CD4-positive, alpha-beta memory T cell (primary cell): ENCODE measurements around the gene ITCH. TPM values are rescaled to one million over a fixed set of nuclear protein-coding genes. Genes with fewer than 3 reads are reported as not detected.
"Not testable (repeated sequence)": the region's sequence is repeated elsewhere in the genome, so short reads cannot be mapped to it uniquely, and the experiment has no call there.

Experiments
- CTCF ChIA-PET: fragments of 350-600 bp; sonication (Branson Sonifier 250); formaldehyde crosslinking; loops from one replicate; lab custom pipeline; 2021; ENCODE audit warnings: inconsistent platforms; ENCODE audit not compliant: partially characterized antibody; lab: Charles Lee
- POLR2A ChIA-PET: fragments of 350-600 bp; sonication (Branson Sonifier 250); formaldehyde crosslinking; loops from one replicate; lab custom pipeline; 2021; ENCODE audit not compliant: partially characterized antibody; lab: Charles Lee
- DNase-seq, 5 donors: peaks; one replicate each; pipeline versions ENCODE4 v3.0.0 to v3.0.0-alpha.2; 2020 to 2022; ENCODE audit warnings: mixed read lengths in 1 of 5
- H3K27ac ChIP-seq: one replicate; pipeline ENCODE4 v1.7.0; 2013; ENCODE audit warnings: low read depth, low read length
- H3K27me3 ChIP-seq: 2 replicates; pipeline ENCODE4 v1.7.0; 2013; ENCODE audit warnings: mild to moderate bottlenecking, low read length, moderate library complexity; ENCODE audit not compliant: insufficient read depth
- H3K36me3 ChIP-seq: 2 replicates; pipeline ENCODE4 v1.7.0; 2013; ENCODE audit warnings: mild to moderate bottlenecking, low read length, moderate library complexity; ENCODE audit not compliant: insufficient read depth
- H3K4me1 ChIP-seq: 2 replicates; pipeline ENCODE4 v1.7.0; 2013; ENCODE audit warnings: mild to moderate bottlenecking, low read length, moderate library complexity; ENCODE audit not compliant: insufficient read depth
- H3K4me3 ChIP-seq, 2 donors: one replicate each; pipeline ENCODE4 v1.7.0; 2013; ENCODE audit warnings: low read length in 2 of 2, mild to moderate bottlenecking in 1 of 2
- H3K9me3 ChIP-seq, 2 donors: one replicate each; pipeline ENCODE4 v1.7.0; 2013; ENCODE audit warnings: low read length in 2 of 2, control low read depth in 1 of 2; ENCODE audit not compliant: control insufficient read depth in 1 of 2
- H3K27ac Mint-ChIP-seq, 7 donors: one replicate each; pipeline ENCODE4 v1.8.0; 2020 to 2021; ENCODE audit warnings: mixed read lengths in 7 of 7, mild to moderate bottlenecking in 6 of 7, inconsistent platforms in 3 of 7, moderate library complexity in 3 of 7
- H3K27me3 Mint-ChIP-seq, 2 donors: one replicate each; pipeline ENCODE4 v1.8.0; 2020 to 2021; ENCODE audit warnings: mixed read lengths in 2 of 2
- H3K36me3 Mint-ChIP-seq, 2 donors: one replicate each; pipeline ENCODE4 v1.8.0; 2020 to 2021; ENCODE audit warnings: mixed read lengths in 2 of 2, inconsistent platforms in 1 of 2, mild to moderate bottlenecking in 1 of 2
- H3K4me1 Mint-ChIP-seq, 4 donors: one replicate each; pipeline ENCODE4 v1.8.0; 2020 to 2021; ENCODE audit warnings: mixed read lengths in 4 of 4, mild to moderate bottlenecking in 1 of 4
- H3K4me3 Mint-ChIP-seq, 8 donors: one replicate each; pipeline ENCODE4 v1.8.0; 2020 to 2021; ENCODE audit warnings: mixed read lengths in 8 of 8, mild to moderate bottlenecking in 7 of 8, moderate library complexity in 6 of 8, inconsistent platforms in 3 of 8
- H3K9me3 Mint-ChIP-seq, 8 donors: one replicate each; pipeline ENCODE4 v1.8.0; 2020 to 2021; ENCODE audit warnings: mixed read lengths in 8 of 8, mild to moderate bottlenecking in 5 of 8, inconsistent platforms in 3 of 8, moderate library complexity in 1 of 8
- intact Hi-C: fragments of 100-400 bp; cut with micrococcal nuclease; formaldehyde crosslinking; loops from one replicate; pipeline ENCODE4 v1.15.1; 2023
- polyA plus RNA-seq, 2 donors: library from polyadenylated mRNA; unstranded; fragments of 300-500 nt; fragmentation: Illumina TruSeq; gene quantifications; one replicate each; pipeline ENCODE4 v1.2.3, GENCODE V29; 2021
- total RNA-seq, 2 experiments: library from RNA; stranded (reverse); gene quantifications; one replicate each; pipeline ENCODE4 v1.2.3, GENCODE V29; 2021

ITCH gene
- total and polyA plus RNA-seq, 4 experiments from 2014 or later = 9.7 to 68.9 (median 42.2) TPM

DNA sequence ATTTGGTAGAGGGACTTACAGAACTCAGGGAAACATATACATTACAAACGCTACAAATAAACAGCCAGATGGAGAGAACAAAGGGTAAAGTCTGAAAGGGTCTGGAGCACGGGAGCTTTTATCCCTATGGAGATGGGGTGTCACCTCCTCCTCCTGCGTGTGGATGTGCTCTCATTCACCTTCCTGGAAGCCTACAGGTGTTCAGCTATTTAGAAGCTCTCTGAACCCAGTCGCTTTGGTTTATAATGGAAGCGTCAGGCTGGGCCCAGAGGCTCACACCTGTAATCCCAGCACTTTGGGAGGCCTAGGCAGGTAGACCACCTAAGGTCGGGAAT, 17.7 kb upstream of the ITCH start:
- Mint-ChIP-seq H3K27ac (no peak overlapping the region), H3K36me3 (no peaks in the 10 kb centered on the region), H3K4me3 (no peak overlapping the region), H3K9me3 (no peaks in the 10 kb centered on the region), H3K27me3 (no peaks in the 10 kb centered on the region), H3K4me1 (peaks cover 1 to 6% (median 5%) of the 10 kb centered on the region in 4 donors)
- Histone ChIP-seq H3K27ac (no peak overlapping the region), H3K4me3 (no peak overlapping the region), H3K9me3 (no peaks in the 10 kb centered on the region), H3K36me3 (no peaks in the 10 kb centered on the region), H3K4me1 (no peaks in the 10 kb centered on the region), H3K27me3 (no peaks in the 10 kb centered on the region)
- intact Hi-C loops = no loop called here
- ChIA-PET POLR2A (no interaction called here), CTCF (interaction anchor here (1.7 kb wide), 1 partner anchor 33 kb away, joined by 6 read pairs; no protein-coding TSS in a partner anchor)
- no peak for DNase-seq

GRCh38 chr20:34345839-34346532, 17.1 kb upstream of the ITCH start:
- H3K4me1 Mint-ChIP-seq, intact Hi-C loops, H3K36me3 ChIP-seq, H3K27me3 ChIP-seq, H3K9me3 Mint-ChIP-seq, H3K27me3 Mint-ChIP-seq, H3K36me3 Mint-ChIP-seq, H3K4me3 Mint-ChIP-seq, H3K27ac ChIP-seq, H3K4me1 ChIP-seq, H3K9me3 ChIP-seq, POLR2A ChIA-PET, DNase-seq, H3K4me3 ChIP-seq, H3K27ac Mint-ChIP-seq: not testable (repeated sequence)
- CTCF ChIA-PET = interaction anchor here (1.7 kb wide), 1 partner anchor 33 kb away, joined by 6 read pairs; no protein-coding TSS in a partner anchor

- POLR2A ChIA-PET, CTCF ChIA-PET, H3K4me3 ChIP-seq, H3K27me3 Mint-ChIP-seq, H3K27ac Mint-ChIP-seq, H3K4me1 ChIP-seq, H3K9me3 ChIP-seq, H3K9me3 Mint-ChIP-seq, H3K4me1 Mint-ChIP-seq, DNase-seq, intact Hi-C loops, H3K27ac ChIP-seq, H3K27me3 ChIP-seq, H3K36me3 Mint-ChIP-seq, H3K36me3 ChIP-seq, H3K4me3 Mint-ChIP-seq: not testable (repeated sequence)
Measured at GRCh38 chr20:34346533-34346865, 16.6 kb upstream of the ITCH start.

DNA sequence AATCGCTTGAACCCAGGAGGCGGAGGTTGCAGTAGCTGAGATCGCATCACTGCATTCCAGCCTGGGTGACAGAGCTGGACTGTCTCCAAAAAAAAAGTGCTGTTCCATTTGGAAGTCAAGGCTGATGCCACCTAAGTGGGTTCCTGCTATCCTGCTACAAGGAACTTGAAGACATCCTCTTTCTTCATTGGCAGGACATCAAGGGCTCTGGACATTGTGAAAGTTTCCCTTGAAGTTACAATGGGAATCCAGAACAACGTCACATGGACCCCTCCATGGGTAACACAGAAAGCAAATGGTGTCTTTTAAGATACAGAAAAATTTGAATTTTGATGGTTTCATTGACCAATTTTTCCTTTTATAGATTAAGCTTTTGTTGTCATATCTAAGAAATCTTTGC, 15.5 kb upstream of the ITCH start:
- no peaks in the 10 kb centered on the region for H3K36me3 Mint-ChIP-seq
- Histone ChIP-seq H3K9me3 (no peaks in the 10 kb centered on the region), H3K27ac (no peak overlapping the region), H3K4me3 (no peak overlapping the region), H3K36me3 (no peaks in the 10 kb centered on the region), H3K4me1 (no peaks in the 10 kb centered on the region), H3K27me3 (no peaks in the 10 kb centered on the region)
- H3K9me3 Mint-ChIP-seq = peaks cover 0 to 2% (median 0%) of the 10 kb centered on the region in 8 donors
- no peak overlapping the region for H3K4me3 Mint-ChIP-seq
- no peaks in the 10 kb centered on the region for H3K27me3 Mint-ChIP-seq
- no peak overlapping the region for H3K27ac Mint-ChIP-seq
- H3K4me1 Mint-ChIP-seq = peaks cover 1 to 6% (median 5%) of the 10 kb centered on the region in 4 donors
- POLR2A ChIA-PET = no interaction called here
- intact Hi-C loops = no loop called here
- DNase-seq = no peak
- CTCF ChIA-PET = interaction anchor here (0.6 kb wide), 1 partner anchor 1091 kb away, joined by 3 read pairs; no protein-coding TSS in a partner anchor

DNA sequence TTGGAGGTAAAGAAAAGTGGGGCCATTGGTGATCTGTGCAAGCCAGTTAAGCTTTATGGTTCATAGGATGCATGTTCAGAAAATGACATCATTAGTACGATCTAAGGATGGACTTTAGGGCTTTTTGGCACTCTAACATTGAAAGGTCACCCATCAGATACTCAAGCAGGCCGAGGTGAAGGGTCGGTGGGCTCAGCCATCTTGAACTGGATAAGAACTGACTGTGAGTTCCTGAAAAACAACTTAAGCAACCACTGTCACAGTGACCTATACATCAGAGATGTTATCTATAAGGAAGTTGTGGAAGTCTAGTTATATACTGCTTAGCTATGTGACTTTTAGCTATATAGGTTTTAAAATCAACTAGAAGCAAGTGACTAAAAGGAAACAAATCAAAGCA, 13.0 kb upstream of the ITCH start:
- no peaks in the 10 kb centered on the region for H3K36me3 Mint-ChIP-seq
- Histone ChIP-seq H3K27ac (no peak overlapping the region), H3K9me3 (no peaks in the 10 kb centered on the region), H3K4me3 (no peak overlapping the region), H3K36me3 (no peaks in the 10 kb centered on the region), H3K27me3 (no peaks in the 10 kb centered on the region), H3K4me1 (no peaks in the 10 kb centered on the region)
- peaks cover 0 to 2% (median 0%) of the 10 kb centered on the region in 8 donors for H3K9me3 Mint-ChIP-seq
- CTCF ChIA-PET = interaction anchor here (1.2 to 1.7 kb wide), 3 partner anchors 13 to 420 kb away, joined by 3 to 4 read pairs (median 4); partner anchors contain the start of gene ITCH
- DNase-seq = peak in 1 of 5 donors; percentile 6
- H3K27ac Mint-ChIP-seq = peak overlapping the region in 2 of 7 donors; percentile 13 to 60
- H3K4me1 Mint-ChIP-seq = peaks cover 1 to 6% (median 5%) of the 10 kb centered on the region in 4 donors
- no peak overlapping the region for H3K4me3 Mint-ChIP-seq
- POLR2A ChIA-PET = interaction anchor here (0.6 kb wide), 1 partner anchor 14 kb away, joined by 3 read pairs; no protein-coding TSS in a partner anchor
- intact Hi-C loops = no loop called here
- no peaks in the 10 kb centered on the region for H3K27me3 Mint-ChIP-seq

DNA sequence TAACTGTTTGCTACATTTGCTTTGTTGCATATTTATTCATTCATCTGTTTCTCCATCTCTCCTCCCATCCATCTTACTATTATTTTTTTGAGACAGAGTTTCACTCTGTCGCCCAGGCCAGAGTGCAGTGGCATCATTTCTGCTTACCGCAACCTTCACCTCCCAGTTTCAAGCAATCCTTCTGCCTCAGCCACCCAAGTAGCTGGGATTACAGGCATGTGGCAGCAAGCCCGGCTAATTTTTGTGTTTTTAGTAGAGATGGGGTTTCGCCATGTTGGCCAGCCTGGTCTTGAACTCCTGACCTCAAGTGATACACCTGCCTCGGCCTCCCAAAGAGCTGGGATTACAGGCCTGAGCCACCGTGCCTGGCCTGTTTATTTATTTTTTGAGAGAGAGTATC, 9.6 kb upstream of the ITCH start:
- DNase-seq, H3K36me3 Mint-ChIP-seq, H3K4me3 ChIP-seq, H3K27me3 Mint-ChIP-seq, H3K4me1 Mint-ChIP-seq, H3K4me1 ChIP-seq, H3K9me3 Mint-ChIP-seq, H3K9me3 ChIP-seq, H3K27me3 ChIP-seq, intact Hi-C loops, POLR2A ChIA-PET, H3K27ac ChIP-seq, H3K27ac Mint-ChIP-seq, H3K4me3 Mint-ChIP-seq, H3K36me3 ChIP-seq: not testable (repeated sequence)
- CTCF ChIA-PET = interaction anchor here (1.2 kb wide), 1 partner anchor 9 kb away, joined by 4 read pairs; the partner anchor contains the start of gene ITCH

- no peak overlapping the region for H3K27ac Mint-ChIP-seq
- H3K4me1 ChIP-seq = no peaks in the 10 kb centered on the region
- H3K4me3 Mint-ChIP-seq = no peak overlapping the region
- ChIA-PET CTCF (no interaction called here), POLR2A (no interaction called here)
- H3K36me3 ChIP-seq = no peaks in the 10 kb centered on the region
- DNase-seq = no peak
- intact Hi-C loops = no loop called here
- no peaks in the 10 kb centered on the region for H3K9me3 ChIP-seq
- no peaks in the 10 kb centered on the region for H3K4me1 Mint-ChIP-seq
- peaks cover 0 to 2% (median 0%) of the 10 kb centered on the region in 8 donors for H3K9me3 Mint-ChIP-seq
- H3K27me3 ChIP-seq = no peaks in the 10 kb centered on the region
- H3K36me3 Mint-ChIP-seq = no peaks in the 10 kb centered on the region
- H3K4me3 ChIP-seq = no peak overlapping the region
- H3K27ac ChIP-seq = no peak overlapping the region
- peaks cover 0 to 1% of the 10 kb centered on the region in 2 donors for H3K27me3 Mint-ChIP-seq
Measured at GRCh38 chr20:34355427-34355826, 7.6 kb upstream of the ITCH start.
